Activated CD8-positive, alpha-beta memory T cell treated with anti-CD3 and anti-CD28 coated beads for 1 hour (primary cell): ENCODE data around the gene KREMEN2.

ENCODE experiments used
- DNase-seq, 2 donors: peaks; one replicate each; pipeline ENCODE4 v3.0.0-alpha.2; 2020; ENCODE audit warnings: low read depth in 1 of 2; ENCODE audit errors: extremely low read depth in 1 of 2

Gene KREMEN2

GRCh38 chr16:2964475-2965336 is 631 bp downstream of the KREMEN2 start:
- DNase-seq, result no peak

GRCh38 chr16:2966043-2966807 is 2.1 kb downstream of the KREMEN2 start:
- DNase-seq, result no peak

- DNase-seq, result no peak
Measured at GRCh38 chr16:2966808-2967191, 2.7 kb downstream of the KREMEN2 start.

DNA sequence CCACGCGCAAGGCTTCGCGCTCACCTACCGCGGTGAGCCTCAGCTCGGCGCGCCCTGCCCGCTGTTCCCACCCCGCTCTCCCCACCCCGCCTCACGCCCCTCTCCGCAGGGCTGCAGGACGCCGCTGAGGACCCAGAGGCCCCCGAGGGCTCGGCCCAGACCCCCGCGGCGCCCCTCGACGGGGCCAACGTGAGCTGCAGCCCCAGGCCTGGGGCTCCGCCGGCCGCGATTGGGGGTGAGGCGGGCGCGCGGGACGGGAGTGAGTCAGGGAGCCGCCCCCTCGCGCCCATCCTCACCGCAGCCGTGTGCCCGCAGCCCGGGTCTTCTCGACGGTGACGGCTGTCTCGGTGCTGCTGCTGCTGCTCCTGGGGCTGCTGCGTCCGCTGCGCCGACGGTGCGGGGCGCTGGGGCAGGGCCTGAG is 3.1 kb downstream of the KREMEN2 start:
- DNase-seq, result no peak

- DNase-seq, result no peak
Measured at GRCh38 chr16:2967721-2968161, 3.7 kb downstream of the KREMEN2 start.

DNA sequence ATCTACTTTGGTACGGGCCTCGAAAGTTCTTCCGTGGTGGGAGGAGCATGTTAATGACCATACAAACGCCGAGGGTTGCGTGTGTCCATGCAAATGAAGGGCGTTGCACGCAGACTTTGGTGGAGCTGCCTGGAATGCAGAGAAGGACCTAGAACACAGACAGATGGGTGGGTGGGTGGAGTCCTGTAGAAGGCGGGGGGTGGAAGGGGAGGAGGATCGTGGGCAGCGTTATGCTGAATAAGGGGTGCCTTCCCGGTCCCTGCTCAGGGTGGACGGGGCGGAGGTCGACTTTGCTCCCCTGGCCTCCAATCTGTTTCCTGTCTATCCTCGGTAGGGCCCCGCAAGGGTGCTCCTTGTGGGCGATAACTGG is 4.3 kb downstream of the KREMEN2 start:
- DNase-seq, result no peak

GRCh38 chr16:2968738-2969544 is 4.9 kb downstream of the KREMEN2 start, which contains the start of gene PAQR4:
Gene PAQR4 (plus strand): TSS chr16:2969348. CDS start chr16:2969675, 327 bp downstream.
- DNase-seq, result peak in 1 of 2 donors; percentile 65

- peak in 1 of 2 donors; percentile 42 for DNase-seq
Measured at GRCh38 chr16:2969545-2970521, 5.8 kb downstream of the KREMEN2 start.

GRCh38 chr16:2970563-2970962 is 6.5 kb downstream of the KREMEN2 start:
- DNase-seq, result no peak

DNA sequence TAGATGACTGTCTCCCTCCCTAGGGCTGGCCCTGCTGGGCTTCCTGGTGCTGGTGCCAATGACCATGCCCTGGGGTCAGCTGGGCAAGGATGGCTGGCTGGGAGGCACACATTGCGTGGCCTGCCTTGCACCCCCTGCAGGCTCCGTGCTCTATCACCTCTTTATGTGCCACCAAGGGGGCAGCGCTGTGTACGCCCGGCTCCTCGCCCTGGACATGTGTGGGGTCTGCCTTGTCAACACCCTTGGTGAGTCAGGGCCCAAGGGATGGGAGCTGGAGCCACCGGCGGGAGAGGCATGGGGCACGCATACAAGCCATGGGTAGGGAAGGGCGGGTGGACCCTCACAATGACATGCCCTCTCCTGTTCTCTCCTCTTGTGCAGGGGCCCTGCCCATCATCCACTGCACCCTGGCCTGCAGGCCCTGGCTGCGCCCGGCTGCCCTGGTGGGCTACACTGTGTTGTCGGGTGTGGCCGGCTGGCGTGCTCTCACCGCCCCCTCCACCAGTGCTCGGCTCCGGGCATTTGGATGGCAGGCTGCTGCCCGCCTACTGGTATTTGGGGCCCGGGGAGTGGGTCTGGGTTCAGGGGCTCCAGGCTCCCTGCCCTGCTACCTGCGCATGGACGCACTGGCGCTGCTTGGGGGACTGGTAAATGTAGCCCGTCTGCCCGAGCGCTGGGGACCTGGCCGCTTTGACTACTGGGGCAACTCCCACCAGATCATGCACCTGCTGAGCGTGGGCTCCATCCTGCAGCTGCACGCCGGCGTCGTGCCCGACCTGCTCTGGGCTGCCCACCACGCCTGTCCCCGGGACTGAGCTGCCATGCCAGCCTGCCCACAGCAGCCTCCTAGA is 7.3 kb downstream of the KREMEN2 start:
- no peak for DNase-seq

DNA sequence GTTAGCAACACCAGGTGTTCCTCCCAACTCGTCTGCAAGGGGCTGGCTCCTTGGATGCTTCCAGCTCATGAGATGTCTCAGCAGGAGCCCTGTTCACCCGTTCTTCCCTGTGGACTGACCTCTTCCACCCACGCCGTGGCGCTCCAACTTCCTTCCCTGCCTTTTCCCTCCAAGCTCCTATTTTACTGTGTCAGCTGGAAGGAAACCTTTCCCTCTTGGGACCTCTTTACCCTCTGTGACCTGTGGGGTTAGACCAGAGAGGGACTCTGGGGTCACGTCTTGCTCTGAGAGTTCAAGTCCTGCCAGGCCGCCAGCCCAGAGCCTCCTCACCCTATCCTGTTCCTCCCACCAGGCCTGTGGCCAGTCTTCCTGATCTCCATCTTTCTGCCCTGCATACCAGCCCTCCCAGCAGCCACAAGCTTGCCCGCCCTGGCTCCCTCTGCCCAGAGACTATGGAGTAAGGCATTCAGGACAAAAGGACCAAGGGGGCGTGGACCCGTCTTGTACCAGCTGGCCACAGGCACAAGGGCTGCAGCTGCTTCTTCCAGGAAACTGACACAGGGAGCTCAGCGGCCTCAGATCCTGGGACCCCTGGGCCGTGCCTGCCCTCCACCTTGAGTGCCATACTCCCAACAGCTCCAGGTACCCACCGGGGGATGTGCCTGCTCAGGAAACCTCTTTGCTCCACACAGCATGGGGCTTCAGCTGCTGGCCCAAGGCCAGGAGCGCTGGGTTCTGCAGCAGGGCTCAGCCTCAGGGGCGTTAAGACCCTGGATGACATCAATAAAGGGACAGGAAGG is 8.1 kb downstream of the KREMEN2 start:
- no peak for DNase-seq

DNA sequence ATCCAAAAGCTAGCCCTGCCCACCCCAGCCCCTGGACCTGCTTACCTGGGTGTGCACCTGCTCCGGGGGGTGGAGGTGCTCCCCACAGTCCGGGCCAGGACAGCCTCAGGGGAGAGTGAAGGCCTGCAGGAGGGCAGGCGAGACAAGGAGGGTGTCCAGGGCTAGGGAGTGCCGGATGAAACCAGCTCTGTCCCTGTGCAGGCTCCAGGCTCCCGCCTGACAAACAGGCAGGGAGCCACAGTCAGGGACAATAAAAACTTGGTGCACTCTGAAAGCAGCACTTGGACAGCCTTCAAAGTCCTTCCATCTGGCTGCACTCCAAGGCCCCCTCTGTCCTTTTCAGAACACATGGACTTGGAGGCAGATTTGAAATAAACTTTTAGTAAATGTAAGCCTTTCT is 9.0 kb downstream of the KREMEN2 start:
- no peak for DNase-seq

- DNase-seq, result no peak
Measured at GRCh38 chr16:2973605-2974318, 9.7 kb downstream of the KREMEN2 start.

GRCh38 chr16:2974319-2975056 is 10.4 kb downstream of the KREMEN2 start:
- no peak for DNase-seq

GRCh38 chr16:2975161-2975795 is 11.2 kb downstream of the KREMEN2 start:
- no peak for DNase-seq

DNA sequence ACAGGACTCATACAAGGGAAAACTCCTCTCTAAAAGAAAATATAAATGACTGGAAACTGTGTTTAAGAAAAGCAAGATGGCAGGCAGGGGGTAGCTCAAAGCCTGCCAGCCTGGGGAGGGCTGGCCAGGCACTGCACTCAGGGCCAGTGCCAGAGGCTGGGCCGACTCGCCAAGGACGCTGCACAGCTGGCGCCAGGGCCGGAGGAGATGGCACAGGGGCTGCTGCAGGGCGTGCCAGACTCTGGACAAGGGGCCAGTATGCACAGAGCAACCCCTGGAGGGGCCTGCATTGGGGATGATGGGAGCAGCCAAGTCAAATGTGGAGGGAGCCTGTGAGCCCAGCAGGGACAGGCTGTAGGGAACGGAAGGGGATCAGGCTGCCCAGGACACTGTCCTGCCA is 12.1 kb downstream of the KREMEN2 start:
- no peak for DNase-seq
